GM19023 (cell line): ENCODE data around the gene ERICH4.
"Not testable (repeated sequence)": the region's sequence is repeated elsewhere in the genome, so short reads cannot be mapped to it uniquely, and the experiment has no call there.

Experiments used
- ATAC-seq: cut with Tn5 transposase; IDR thresholded peaks from one replicate; pipeline ENCODE4 v1.9.1; 2021; ENCODE audit warnings: mild to moderate bottlenecking, moderate library complexity; ENCODE audit not compliant: unreplicated experiment

Gene ERICH4

GRCh38 chr19:41476583-41476982 lies 33.6 kb downstream of the ERICH4 start:
- ATAC-seq = no peak

- ATAC-seq = no peak
Measured at GRCh38 chr19:41478171-41478570, 35.2 kb downstream of the ERICH4 start.

- ATAC-seq = no peak
Measured at GRCh38 chr19:41478875-41479756, 36.2 kb downstream of the ERICH4 start.

DNA sequence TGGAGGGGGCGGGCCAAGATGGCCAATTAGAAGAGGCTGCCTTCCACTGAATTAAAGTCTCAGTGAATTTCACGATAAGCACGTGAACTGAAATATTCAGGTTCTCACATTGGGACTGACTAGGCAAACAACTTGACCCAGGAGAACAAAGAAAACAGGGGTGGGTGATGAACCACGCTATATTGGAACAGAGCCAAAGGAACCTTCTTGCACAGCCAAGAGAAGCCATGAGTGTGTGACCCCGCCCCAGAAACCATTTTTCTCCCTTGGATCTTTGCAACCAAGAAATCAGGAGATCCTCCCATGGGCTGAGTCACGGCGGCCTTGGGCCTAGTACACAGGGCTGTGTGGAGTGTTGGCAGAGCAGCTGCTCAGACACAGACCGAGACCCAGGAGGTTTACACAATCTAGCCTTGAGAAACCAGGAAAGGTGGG lies 36.8 kb downstream of the ERICH4 start:
- no peak for ATAC-seq

DNA sequence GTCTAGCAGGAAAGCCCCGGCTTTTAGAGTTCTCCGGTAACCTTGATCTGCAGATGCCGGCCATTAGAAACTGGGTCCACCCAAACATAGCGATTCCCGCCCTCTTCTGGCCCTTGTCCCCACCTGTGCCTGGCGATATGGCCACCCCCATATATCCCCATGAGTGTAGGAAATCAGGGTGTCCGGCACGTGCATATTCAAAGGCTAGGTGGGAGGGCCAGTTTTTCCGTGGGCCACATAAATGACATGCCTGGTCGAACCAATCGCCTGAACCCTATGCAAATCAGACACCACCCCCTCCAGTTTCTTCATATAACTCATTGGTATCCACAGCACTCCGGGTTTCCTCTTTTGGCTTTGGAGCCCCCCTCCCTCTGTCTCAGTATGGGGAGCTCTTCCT lies 37.4 kb downstream of the ERICH4 start:
- ATAC-seq = no peak

GRCh38 chr19:41484822-41485221 lies 41.9 kb downstream of the ERICH4 start:
- ATAC-seq = no peak

DNA sequence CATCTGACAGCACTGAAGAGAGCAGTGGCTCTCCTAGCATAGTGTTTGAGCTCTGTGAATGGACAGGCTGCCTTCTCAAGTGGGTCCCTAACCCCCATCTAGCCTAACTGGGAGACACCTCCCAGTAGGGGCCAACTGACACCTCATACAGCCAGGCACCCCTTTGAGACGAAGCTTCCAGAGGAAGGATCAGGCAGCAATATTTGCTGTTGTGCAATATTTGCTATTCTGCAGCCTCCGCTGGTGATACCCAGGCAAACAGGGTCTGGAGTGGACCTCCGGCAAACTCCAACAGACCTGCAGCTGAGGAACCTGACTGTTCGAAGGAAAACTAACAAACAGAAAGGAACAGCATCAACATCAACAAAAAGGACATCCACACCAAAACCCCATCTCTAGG lies 44.0 kb downstream of the ERICH4 start:
- not testable (repeated sequence) for ATAC-seq

- ATAC-seq = no peak
Measured at GRCh38 chr19:41492843-41493242, 49.9 kb downstream of the ERICH4 start.
